Adrenal gland (tissue), 12 donors: ENCODE results near the gene AGAP1. TPM values are rescaled to one million over a fixed set of nuclear protein-coding genes. Genes with fewer than 3 reads are reported as not detected.

ENCODE experiments used
- DNase-seq, 7 donors: peaks; one replicate each; pipeline ENCODE4 v3.0.0-alpha.2; 2019 to 2020
- H3K27ac ChIP-seq, 5 donors: fragments of 200-600 bp; sonication (generic) in 4 of 5; 1 replicate in 3 of 5; 2 replicates in 2 of 5; pipeline versions ENCODE4 v1.5.1 to v1.8.0; 2016 to 2020; ENCODE audit warnings: mild to moderate bottlenecking in 1 of 5
- H3K27me3 ChIP-seq: fragments of 200-600 bp; 2 replicates; pipeline ENCODE4 v1.8.0; 2021
- H3K36me3 ChIP-seq, 2 donors: fragments of 200-600 bp; replicated peaks in 1 of 2; 1 replicate in 1 of 2; 2 replicates in 1 of 2; pipeline versions ENCODE4 v1.5.1 to v1.8.0; 2018 to 2022
- H3K4me1 ChIP-seq, 2 donors: fragments of 200-600 bp; replicated peaks in 1 of 2; 1 replicate in 1 of 2; 2 replicates in 1 of 2; pipeline versions ENCODE4 v1.5.1 to v1.8.0; 2018 to 2021
- H3K4me3 ChIP-seq, 4 donors: fragments of 200-600 bp; sonication (generic) in 3 of 4; one replicate each; pipeline ENCODE4 v1.5.1; 2016 to 2018
- H3K9me3 ChIP-seq, 3 donors: fragments of 200-600 bp; sonication (generic) in 1 of 3; replicated peaks in 1 of 3; 1 replicate in 2 of 3; 2 replicates in 1 of 3; pipeline versions ENCODE4 v1.5.1 to v1.8.0; 2016 to 2021
- POLR2A ChIP-seq, 2 donors: fragments of 450-650 bp; IDR thresholded peaks; one replicate each; pipeline ENCODE4 v1.6.1; 2017; ENCODE audit warnings: antibody characterized with exemption in 2 of 2, mild to moderate bottlenecking in 2 of 2, moderate library complexity in 1 of 2
- whole genome bisulfite sequencing, 4 donors: extraction: QIAGEN DNeasy Blood & Tissue Kit in 2 of 4; methylation state at CpG; one replicate each; pipeline versions ENCODE4 v1.1.5 to v1.1.7; 2013 to 2017; 5-methylcytosine and 5-hydroxymethylcytosine counted together
- intact Hi-C, 2 donors: fragments of 100-400 bp; cut with DNase I; formaldehyde crosslinking; loops; one replicate each; pipeline versions ENCODE4 v1.14.1 to v1.15.0; 2022 to 2023
- polyA plus RNA-seq, 3 donors: library from polyadenylated mRNA; stranded (reverse); fragments of 200-250 nt in 2 of 3; fragments of 350-450 nt in 1 of 3; fragmentation: Illumina TruSeq in 1 of 3; extraction: RNeasy Lipid Tissue Mini Kit (QIAGEN cat#74804) in 1 of 3; gene quantifications; one replicate each; pipeline ENCODE4 v1.2.3, GENCODE V29; 2013 to 2014
- total RNA-seq, 9 donors: library from RNA; depleted of rRNA in 4 of 9; stranded (reverse); fragments of >200 nt in 4 of 9; fragments of 120-200 nt in 1 of 9; fragmentation: NEBNext Ultra II Directional in 1 of 9; extraction: Animal tissue kit (Norgen Biotek cat#: 25700) in 1 of 9; gene quantifications; one replicate each; pipeline versions ENCODE4 v1.1.0 to v1.2.4, GENCODE V29; 2013 to 2023
- TF ChIP-seq, protein P1 (sequence below), 6 experiments: fragments of 450-650 bp in 4 of 6; fragments of 200-600 bp in 2 of 6; sonication (generic) in 1 of 6; IDR thresholded peaks; 1 replicate in 5 of 6; 2 replicates in 1 of 6; pipeline versions ENCODE4 v1.5.1 to v1.8.0; 2016 to 2021; ENCODE audit warnings: antibody characterized with exemption in 6 of 6, mild to moderate bottlenecking in 2 of 6, moderate library complexity in 1 of 6
- donor health status: healthy with polysubstance abuse.
- donor health status: Bipolar disorder and iron deficiency.
- donor health status: DM: yes; HTN: yes; CAD: no.
- donor health status: DM: no; HTN: no; CAD: no.
- donor health status: DM: no; HTN: no; CAD: no.
- donor health status: DM: yes; HTN: yes; CAD: no.

AGAP1 gene
- total and polyA plus RNA-seq, 12 donors, result 5.3 to 29.6 (median 17.7) TPM

DNA sequence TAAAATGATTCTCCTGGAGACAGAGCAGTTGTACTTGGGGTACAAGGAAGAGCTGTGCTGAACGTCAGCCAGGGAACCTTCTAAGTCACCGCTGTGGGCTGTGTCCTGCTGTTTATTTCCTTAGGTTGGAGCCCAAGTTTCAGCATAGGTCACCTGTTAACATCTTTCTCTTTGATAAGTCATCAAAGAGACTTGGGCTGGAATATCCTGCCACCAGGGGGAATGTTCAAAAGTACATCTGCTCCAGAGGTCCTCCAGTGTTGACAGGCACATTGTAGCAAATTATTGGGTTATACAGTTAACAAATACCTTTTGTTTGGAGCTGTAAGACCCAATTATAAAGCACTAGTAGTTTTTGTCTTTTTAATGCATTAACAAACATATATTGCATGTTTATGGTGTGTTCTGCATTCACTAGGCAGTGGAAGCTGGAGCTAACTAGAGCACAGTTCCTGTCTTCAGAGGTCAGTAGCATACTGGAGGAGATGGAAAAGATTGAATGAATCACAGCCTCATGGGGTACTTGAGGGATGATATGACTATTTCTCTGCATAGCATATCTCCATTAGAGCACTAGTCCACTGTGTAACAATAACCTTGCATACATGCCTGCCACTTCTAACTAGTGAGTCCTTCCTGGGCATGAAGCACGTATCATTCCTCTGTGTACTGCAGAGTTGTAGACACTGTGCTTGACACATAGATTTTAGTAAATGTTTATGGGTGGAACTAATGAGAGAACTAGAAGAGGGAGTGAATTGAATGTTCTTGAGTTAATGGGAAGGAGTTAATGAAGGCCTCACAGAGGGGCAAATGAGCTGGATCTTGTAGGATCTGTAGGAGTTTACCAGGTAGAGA lies 182.1 kb downstream of the AGAP1 start:
- no peak for DNase-seq
- intact Hi-C loops, result no loop called here
- H3K4me1 ChIP-seq, result peaks cover 0 to 3% of the 10 kb centered on the region in 2 donors
- no peaks in the 10 kb centered on the region for H3K9me3 ChIP-seq
- H3K27me3 ChIP-seq, result no peaks in the 10 kb centered on the region
- H3K27ac ChIP-seq, result no peak overlapping the region
- no peak overlapping the region for H3K4me3 ChIP-seq
- 85 to 93% (median 91%) methylated on average over 3 of the region's 3 CpGs for WGBS, 4 donors
- no peak for TF ChIP-seq POLR2A (IDR thresholded peaks at IDR 0.05)
- TF ChIP-seq, protein P1, sequence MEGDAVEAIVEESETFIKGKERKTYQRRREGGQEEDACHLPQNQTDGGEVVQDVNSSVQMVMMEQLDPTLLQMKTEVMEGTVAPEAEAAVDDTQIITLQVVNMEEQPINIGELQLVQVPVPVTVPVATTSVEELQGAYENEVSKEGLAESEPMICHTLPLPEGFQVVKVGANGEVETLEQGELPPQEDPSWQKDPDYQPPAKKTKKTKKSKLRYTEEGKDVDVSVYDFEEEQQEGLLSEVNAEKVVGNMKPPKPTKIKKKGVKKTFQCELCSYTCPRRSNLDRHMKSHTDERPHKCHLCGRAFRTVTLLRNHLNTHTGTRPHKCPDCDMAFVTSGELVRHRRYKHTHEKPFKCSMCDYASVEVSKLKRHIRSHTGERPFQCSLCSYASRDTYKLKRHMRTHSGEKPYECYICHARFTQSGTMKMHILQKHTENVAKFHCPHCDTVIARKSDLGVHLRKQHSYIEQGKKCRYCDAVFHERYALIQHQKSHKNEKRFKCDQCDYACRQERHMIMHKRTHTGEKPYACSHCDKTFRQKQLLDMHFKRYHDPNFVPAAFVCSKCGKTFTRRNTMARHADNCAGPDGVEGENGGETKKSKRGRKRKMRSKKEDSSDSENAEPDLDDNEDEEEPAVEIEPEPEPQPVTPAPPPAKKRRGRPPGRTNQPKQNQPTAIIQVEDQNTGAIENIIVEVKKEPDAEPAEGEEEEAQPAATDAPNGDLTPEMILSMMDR (IDR thresholded peaks at IDR 0.05), result no peak
- no peaks in the 10 kb centered on the region for H3K36me3 ChIP-seq

DNA sequence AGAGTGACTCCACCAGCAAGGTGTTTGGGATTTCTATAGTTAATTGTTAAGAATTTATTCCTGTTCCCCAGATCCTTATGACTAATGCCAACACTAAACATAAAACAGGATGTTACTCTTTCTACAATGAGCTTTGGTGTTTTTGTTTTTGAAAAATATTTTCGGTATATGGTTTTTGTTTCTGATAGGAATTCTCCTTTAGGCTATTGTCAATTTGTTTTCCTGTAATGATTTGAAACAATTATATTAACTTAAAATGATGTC lies 182.6 kb downstream of the AGAP1 start:
- H3K27ac ChIP-seq, result no peak overlapping the region

DNA sequence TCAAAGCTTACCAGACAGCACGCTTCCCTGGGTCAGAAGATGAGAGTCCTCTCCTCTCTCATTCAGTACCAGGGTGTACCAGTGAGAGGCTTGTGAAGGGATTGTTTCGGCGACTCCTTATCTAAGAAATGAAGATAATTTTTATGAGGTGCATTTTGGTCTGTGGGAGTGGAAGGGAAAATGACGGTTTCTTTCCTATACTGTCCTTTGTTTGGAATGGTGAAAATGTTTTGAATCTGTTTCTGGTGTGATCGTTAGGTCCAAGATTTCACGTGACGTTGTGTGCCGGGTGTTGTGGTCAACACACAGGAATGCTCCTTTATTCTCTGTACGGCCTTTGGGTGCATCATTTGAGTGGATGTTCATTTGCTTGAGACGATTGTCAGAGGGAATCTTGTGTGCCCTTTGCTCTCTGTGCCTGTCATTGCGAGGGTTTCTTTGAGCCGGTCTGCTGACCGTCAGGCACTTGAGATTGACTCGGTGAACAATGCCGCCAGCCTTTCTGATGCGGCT lies 183.5 kb downstream of the AGAP1 start:
- no peak for TF ChIP-seq POLR2A (IDR thresholded peaks at IDR 0.05)
- TF ChIP-seq, protein P1 (IDR thresholded peaks at IDR 0.05), result no peak
- Histone ChIP-seq H3K9me3 (no peaks in the 10 kb centered on the region), H3K4me1 (no peaks in the 10 kb centered on the region), H3K4me3 (no peak overlapping the region), H3K27ac (no peak overlapping the region), H3K27me3 (no peaks in the 10 kb centered on the region), H3K36me3 (no peaks in the 10 kb centered on the region)
- no peak for DNase-seq
- intact Hi-C loops, result no loop called here
- WGBS, 4 donors, result 89 to 96% (median 94%) methylated on average over 16 of the region's 16 CpGs

More for the DNA sequence above, 182.6 kb downstream of the AGAP1 start:
- TF ChIP-seq, protein P1 (IDR thresholded peaks at IDR 0.05), result no peak
- TF ChIP-seq POLR2A (IDR thresholded peaks at IDR 0.05), result no peak
- intact Hi-C loops, result no loop called here
- H3K27me3 ChIP-seq, result no peaks in the 10 kb centered on the region
- no peak for DNase-seq
- WGBS, 4 donors, result 86 to 95% (median 92%) methylated on average over 1 of the region's 1 CpG
- no peak overlapping the region for H3K4me3 ChIP-seq
- H3K9me3 ChIP-seq, result no peaks in the 10 kb centered on the region
- H3K4me1 ChIP-seq, result no peaks in the 10 kb centered on the region
- no peaks in the 10 kb centered on the region for H3K36me3 ChIP-seq

DNA sequence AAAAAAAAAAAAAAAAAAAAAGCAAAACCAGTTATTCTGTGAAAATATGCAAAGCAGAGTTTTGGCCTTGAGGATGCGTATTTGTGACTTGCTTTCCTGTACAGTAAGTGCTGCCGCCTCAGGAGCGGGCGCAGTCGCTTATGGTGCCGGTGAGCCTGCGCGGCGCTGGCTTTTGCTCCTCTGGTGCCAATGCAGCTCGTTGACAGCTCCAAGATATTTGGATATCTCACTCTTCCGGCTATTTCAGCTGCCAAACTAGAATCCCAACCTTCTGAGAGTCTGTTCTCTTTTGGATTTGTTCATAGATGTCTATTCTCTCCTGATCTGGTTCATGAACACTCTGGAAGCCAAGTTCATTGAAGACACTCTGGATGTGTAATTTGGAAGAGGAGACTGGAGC lies 184.1 kb downstream of the AGAP1 start:
- TF ChIP-seq, protein P1 (IDR thresholded peaks at IDR 0.05), result no peak
- TF ChIP-seq POLR2A (IDR thresholded peaks at IDR 0.05), result no peak
- DNase-seq, result no peak
- H3K27me3 ChIP-seq, result no peaks in the 10 kb centered on the region
- no peaks in the 10 kb centered on the region for H3K36me3 ChIP-seq
- no peak overlapping the region for H3K27ac ChIP-seq
- H3K4me1 ChIP-seq, result no peaks in the 10 kb centered on the region
- intact Hi-C loops, result no loop called here
- 93 to 97% (median 94%) methylated on average over 11 of the region's 11 CpGs for WGBS, 4 donors
- no peaks in the 10 kb centered on the region for H3K9me3 ChIP-seq
- no peak overlapping the region for H3K4me3 ChIP-seq
